ENCODE results near the gene CNEP1R1.

The CNEP1R1 gene

GRCh38 chr16:50065624-50066481 is 40.8 kb downstream of the CNEP1R1 start, which contains the start of gene HEATR3:
Gene HEATR3 (plus strand): TSS chr16:50065970. CDS start chr16:50066132, 162 bp downstream.
- DNase-seq = peak; percentile 93

DNA sequence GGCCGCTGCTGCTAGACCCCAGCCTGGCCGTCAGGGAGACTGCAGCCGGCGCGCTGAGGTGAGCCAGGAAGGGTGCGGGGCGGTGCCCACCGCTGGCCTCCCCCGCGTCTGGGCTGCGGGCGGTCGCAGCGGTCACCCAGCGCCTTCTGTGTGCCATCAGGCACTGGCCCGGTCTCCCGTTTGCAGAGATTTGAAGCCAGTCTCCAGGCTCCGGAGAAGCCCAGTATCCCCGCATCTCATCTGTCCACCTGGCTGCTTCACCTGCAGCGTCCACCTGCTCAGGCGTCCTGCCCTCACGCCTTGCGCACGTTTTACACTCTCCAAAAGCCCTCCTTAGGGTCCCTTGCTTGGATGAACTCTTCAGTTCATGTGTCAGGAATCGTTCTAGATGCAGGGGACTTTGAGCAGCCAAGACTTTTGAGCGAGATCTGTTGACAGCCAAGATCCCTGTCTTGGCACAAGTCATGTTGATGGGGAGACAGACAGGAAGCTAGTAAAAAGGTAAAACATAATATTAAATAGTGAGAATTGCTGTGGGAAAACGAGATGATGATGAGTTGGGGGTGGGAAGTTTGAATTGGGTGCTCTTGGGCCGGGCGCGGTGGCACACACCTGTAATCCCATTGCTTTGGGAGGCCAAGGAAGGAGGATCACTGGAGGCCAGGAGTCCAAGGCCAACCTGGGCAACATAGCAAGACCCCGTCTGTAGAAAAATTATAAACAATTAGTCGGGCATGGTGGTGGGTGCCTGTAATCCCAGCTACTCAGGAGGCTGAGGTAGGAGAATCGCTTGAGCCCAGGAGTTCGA is 41.7 kb downstream of the CNEP1R1 start:
- DNase-seq = no peak

DNA sequence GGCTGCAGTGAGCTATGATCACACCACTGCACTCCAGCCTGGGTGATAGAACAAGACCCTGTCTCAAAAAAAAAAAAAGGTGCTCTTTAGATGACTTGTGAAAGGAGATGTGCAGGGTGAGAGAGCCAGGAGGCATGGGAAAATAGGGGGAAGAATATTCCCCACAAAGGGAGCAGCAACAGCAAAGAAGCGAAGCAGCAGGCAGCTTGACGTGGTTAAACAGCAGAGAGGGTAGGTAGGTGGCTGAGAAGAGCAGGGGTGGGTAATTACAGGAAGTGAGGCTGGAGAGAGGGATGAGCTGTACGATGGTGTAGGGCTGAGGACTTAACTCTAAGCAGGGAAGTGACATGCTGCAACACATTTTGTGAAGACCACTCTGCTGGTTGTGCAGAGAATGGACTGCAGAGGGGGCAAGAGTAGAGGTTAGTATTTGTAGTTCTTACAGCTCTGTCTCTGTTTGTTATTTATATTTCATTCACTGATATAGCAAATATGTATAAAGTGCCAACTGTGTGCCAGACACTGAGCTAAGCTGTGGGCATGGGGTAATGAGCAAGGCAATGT is 42.3 kb downstream of the CNEP1R1 start:
- peak; percentile 30 for DNase-seq

- no peak for DNase-seq
These were observed 43.5 kb downstream of the CNEP1R1 start for GRCh38 chr16:50068550-50068949.

- DNase-seq = no peak
These were observed 44.0 kb downstream of the CNEP1R1 start for GRCh38 chr16:50069060-50069459.

- DNase-seq = no peak
These were observed 46.1 kb downstream of the CNEP1R1 start for GRCh38 chr16:50071075-50071671.

DNA sequence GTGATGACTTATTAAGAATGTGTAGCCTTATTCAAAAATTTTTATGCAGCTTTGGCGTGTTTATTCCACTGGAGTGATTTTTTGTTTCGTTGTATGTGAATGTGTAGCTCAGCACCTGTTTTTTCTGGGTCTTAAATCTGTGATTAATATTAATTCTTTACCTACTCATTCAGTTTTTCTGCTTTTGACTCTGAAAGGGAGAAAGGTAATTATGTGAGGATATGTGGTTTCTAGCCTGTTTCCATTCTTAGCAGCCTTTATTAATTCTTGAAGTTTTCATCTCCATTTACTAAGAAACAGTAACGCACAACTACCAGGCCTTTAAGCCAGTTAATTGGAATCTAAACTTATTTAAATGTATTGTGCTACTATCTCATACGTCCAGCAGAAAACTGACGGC is 47.7 kb downstream of the CNEP1R1 start:
- no peak for DNase-seq

DNA sequence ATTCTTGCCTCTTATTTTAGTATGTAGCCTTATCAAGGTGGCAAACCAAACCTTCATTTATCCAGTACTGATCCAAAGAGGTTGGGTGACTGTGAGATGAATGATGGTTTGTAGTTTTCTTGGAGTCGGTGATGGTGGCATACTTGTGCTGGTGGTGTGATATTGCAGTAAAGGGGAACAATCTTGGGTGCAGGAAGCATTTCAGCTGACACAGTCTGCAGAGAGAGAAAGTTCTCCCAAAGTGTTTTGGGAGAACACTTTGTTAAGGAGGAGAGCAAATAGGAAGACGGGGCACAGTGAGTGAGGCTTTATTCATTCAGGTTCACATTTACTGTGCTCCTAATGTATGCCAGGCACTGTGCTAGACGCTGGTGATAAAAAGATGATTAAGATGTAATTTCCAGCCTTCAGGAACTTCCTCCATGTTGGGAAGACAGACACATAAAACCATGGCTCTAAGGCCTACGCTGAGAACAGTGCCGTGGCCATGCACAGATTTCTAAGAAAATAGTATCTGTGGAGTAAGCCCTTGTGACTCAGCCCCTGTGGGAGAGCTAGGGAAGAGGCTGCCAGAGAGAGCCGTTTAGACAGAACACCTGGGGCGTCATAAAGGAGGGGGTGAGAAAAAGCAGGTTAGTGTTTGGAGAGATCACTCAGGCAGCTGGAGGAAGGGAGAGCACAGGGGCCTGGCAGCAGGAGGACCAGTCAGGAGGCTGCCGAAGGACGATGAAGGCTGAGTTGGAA is 54.5 kb downstream of the CNEP1R1 start:
- DNase-seq = no peak

DNA sequence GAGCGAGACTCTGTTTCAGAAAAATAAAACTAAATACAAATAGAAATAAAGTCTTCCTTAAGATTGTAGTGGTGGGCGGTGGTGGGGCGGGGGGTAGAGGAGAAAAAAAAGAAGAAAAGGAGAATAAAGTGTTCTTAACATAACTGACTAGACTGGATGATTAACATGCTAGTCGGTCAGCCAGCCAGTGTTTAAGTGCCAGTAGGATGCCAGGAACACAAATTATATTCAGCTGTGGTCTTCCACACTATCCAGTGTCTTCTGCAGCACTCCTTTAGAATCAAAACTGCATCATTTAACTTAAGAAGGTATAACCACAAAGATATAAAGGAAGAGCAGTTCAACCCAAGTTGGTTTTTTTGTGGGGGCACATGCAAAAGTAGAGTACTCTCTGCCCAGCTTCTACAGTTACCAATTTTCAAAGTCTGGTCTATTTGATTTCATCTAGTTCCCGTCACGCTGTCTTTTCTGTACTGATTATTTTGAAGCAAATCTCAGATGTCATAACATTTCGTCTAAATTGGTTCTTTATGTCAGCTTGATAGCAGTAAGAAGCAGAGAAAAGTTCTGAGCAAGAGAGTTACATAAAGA is 56.5 kb downstream of the CNEP1R1 start:
- no peak for DNase-seq

GRCh38 chr16:50083996-50084395 is 59.0 kb downstream of the CNEP1R1 start:
- no peak for DNase-seq

DNA sequence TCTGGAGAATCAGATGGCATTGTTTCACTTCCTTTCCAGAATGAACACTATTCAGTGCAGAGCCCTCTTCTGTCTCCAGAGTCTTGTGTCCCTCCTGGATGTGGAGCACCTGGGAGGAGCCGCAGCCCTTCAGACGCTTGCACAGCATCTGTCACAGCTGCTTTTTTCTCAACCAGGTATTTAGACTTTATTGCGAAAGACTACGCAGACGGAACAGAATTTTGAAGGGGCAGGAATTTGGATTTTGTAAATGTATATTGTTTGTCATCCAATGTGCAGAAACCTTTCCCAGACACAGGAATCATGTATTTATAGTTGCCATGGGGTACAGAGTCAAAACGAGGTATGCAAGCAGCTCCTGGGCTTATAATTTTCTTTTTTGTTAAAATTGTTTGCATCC is 61.2 kb downstream of the CNEP1R1 start:
- DNase-seq = no peak
